ENCODE results near the gene PIEZO1.

PIEZO1 gene

DNA sequence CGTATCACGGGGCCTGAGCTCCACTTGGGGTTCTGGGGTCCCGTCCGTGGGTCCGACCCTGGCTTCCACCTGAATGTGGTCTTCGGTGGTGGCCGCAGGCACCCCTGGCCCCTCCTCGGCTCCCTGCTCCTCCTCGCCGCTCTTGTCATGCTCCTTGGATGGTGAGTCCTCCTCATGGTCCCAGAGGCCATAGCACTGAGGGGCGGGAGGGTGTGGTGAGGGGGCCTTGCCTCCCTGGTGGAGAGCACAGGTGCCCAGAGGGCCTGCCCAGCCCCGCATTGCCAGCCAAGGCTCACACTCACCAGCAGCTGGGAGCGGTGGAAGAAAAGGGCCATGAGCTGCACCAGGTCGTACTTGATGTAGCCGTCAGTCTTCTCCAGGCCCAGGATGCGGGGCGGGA, 63.8 kb downstream of the PIEZO1 start:
- Histone ChIP-seq H2AFZ (ENCODE audit: insufficient read depth, low read length, poor library complexity) (no peak overlapping the region), H2AK5ac (ENCODE audit: low read length) (no peak overlapping the region), H3K18ac (ENCODE audit: low read length) (no peak overlapping the region), H3K9ac (ENCODE audit: low read length) (no peak overlapping the region), H3K27ac (ENCODE audit: low read depth, low read length) (no peak overlapping the region), H3K4ac (ENCODE audit: low read depth, low read length) (no peak overlapping the region), H3K27me3 (ENCODE audit: insufficient read depth, low read length) (no peaks in the 10 kb centered on the region), H4K91ac (ENCODE audit: low read depth, low read length) (no peak overlapping the region), H3K36me3 (ENCODE audit: control insufficient read depth in 1 of 2, insufficient read depth in 2 of 2, low read length in 2 of 2) (peaks cover 93 to 94% of the 10 kb centered on the region in 2 experiments), H3K4me2 (ENCODE audit: low read length) (no peak overlapping the region), H4K8ac (ENCODE audit: low read depth, low read length) (no peak overlapping the region), H4K12ac (ENCODE audit: low read depth, low read length) (no peak overlapping the region), H3K79me2 (ENCODE audit: control insufficient read depth, insufficient read depth, low read length, poor library complexity) (no peaks in the 10 kb centered on the region), H3K14ac (ENCODE audit: low read length) (no peak overlapping the region), H3K9me3 (ENCODE audit: insufficient read depth, low read depth, low read length) (peaks cover 11% of the 10 kb centered on the region), H3K23ac (ENCODE audit: low read length) (no peak overlapping the region), H3K4me3 (ENCODE audit: low read depth, low read length) (no peak overlapping the region), H3K4me1 (ENCODE audit: control insufficient read depth in 1 of 2, insufficient read depth in 2 of 2, low read length in 2 of 2) (no peaks in the 10 kb centered on the region), H3K79me1 (ENCODE audit: low read length) (no peaks in the 10 kb centered on the region), H2BK12ac (ENCODE audit: low read length) (no peak overlapping the region), H2BK5ac (ENCODE audit: low read depth, low read length, poor library complexity) (no peak overlapping the region), H2BK120ac (ENCODE audit: insufficient read depth, low read length, poor library complexity) (no peak overlapping the region)
- no peak for DNase-seq
- no CpG with 5 or more reads among the region's 17 CpGs for WGBS (ENCODE audit: extremely low coverage, insufficient coverage, insufficient read length)

DNA sequence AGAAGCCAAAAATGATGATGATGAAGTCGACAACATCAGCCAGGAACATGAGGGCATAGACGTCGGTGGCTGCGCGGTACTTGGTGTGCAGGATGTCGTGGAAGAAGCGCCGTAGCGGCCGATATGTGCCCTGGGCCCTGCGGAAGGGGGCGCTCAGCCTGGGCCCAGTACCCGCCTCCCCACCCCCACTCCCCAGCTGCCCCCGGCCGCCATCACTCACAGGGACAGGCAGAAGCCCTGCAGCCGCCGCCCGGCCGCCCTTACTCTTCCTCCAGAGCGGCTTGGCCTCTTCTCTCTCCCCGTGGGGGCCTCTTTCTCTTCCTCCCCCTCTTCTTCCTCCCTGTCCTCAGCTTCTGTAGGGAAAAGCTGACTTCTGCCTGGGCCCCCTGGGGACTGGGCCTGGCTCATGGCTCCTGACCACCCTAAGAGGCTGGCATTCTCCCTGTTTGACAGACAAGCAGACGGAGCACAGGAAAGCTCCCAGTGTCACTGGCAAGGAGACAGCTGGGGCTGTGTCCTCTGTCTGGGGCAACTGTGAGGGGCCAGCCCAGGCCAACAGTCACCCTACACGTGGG, 64.5 kb downstream of the PIEZO1 start:
- Histone ChIP-seq H3K36me3 (ENCODE audit: control insufficient read depth in 1 of 2, insufficient read depth in 2 of 2, low read length in 2 of 2) (peaks cover 93 to 94% of the 10 kb centered on the region in 2 experiments), H3K4me3 (ENCODE audit: low read depth, low read length) (no peak overlapping the region), H3K14ac (ENCODE audit: low read length) (no peak overlapping the region), H3K4me2 (ENCODE audit: low read length) (no peak overlapping the region), H2BK120ac (ENCODE audit: insufficient read depth, low read length, poor library complexity) (no peak overlapping the region), H3K27me3 (ENCODE audit: insufficient read depth, low read length) (no peaks in the 10 kb centered on the region), H3K18ac (ENCODE audit: low read length) (no peak overlapping the region), H2AK5ac (ENCODE audit: low read length) (no peak overlapping the region), H3K4me1 (ENCODE audit: control insufficient read depth in 1 of 2, insufficient read depth in 2 of 2, low read length in 2 of 2) (no peaks in the 10 kb centered on the region), H3K9me3 (ENCODE audit: insufficient read depth, low read depth, low read length) (peaks cover 11% of the 10 kb centered on the region), H3K23ac (ENCODE audit: low read length) (no peak overlapping the region), H3K79me1 (ENCODE audit: low read length) (no peaks in the 10 kb centered on the region), H3K27ac (ENCODE audit: low read depth, low read length) (no peak overlapping the region), H3K79me2 (ENCODE audit: control insufficient read depth, insufficient read depth, low read length, poor library complexity) (no peaks in the 10 kb centered on the region), H2BK12ac (ENCODE audit: low read length) (no peak overlapping the region), H3K9ac (ENCODE audit: low read length) (no peak overlapping the region), H2AFZ (ENCODE audit: insufficient read depth, low read length, poor library complexity) (no peak overlapping the region), H4K91ac (ENCODE audit: low read depth, low read length) (no peak overlapping the region), H4K12ac (ENCODE audit: low read depth, low read length) (no peak overlapping the region), H4K8ac (ENCODE audit: low read depth, low read length) (no peak overlapping the region), H3K4ac (ENCODE audit: low read depth, low read length) (no peak overlapping the region), H2BK5ac (ENCODE audit: low read depth, low read length, poor library complexity) (no peak overlapping the region)
- WGBS (ENCODE audit: extremely low coverage, insufficient coverage, insufficient read length): no CpG with 5 or more reads among the region's 23 CpGs
- no peak for DNase-seq

DNA sequence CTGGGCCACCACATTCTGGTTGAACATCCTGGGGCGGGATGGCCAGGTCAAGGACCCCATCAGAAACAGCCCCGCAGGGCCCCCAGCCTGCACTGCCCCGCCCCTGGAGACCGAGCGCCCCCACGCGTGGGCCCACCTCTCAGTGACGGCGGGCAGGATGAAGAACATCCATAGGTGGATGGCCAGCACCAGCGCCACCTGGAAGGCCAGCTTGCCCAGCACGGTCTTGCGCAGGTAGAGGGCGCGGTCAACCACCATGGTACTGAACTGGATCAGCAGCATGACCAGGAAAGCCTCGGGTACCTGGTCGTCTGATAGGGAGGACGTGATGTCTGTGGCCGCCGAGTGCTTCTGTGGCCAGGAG, 65.1 kb downstream of the PIEZO1 start:
- no peak overlapping the region for H3K14ac ChIP-seq (ENCODE audit: low read length)
- no CpG with 5 or more reads among the region's 19 CpGs for WGBS (ENCODE audit: extremely low coverage, insufficient coverage, insufficient read length)

DNA sequence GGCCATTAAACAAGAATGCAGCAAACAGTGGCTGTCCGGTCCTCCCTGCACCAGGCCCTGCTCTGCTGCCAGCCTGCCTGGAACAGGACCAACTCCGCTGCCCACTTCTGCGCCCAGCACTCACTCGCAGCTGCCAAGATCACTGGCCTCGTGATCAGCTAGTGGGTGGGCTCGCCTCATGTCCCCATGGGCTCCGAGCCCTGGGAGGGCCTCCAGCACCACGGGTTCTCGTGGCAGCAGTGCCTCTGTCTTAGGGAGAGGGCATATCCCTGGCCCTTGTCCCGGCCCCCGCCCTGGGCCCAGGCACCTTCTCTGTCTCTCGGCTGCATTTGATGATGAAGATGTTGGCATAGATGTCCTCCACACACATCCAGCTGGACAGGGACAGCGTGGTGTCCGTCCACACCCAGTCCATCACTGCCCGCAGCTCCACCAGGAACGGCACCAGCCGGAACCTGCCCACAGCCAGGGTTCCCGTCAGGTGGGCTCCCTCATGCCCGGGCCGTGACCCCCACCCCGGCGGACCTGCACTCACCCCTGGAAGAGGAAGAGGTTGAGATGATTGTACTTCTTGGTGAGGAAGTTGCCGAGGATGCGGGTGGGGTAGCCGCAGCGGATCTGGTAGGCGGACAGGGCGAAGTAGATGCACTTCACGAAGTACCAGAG, 65.6 kb downstream of the PIEZO1 start:
- Histone ChIP-seq H3K27me3 (ENCODE audit: insufficient read depth, low read length) (no peaks in the 10 kb centered on the region), H3K79me2 (ENCODE audit: control insufficient read depth, insufficient read depth, low read length, poor library complexity) (no peaks in the 10 kb centered on the region), H4K8ac (ENCODE audit: low read depth, low read length) (no peak overlapping the region), H3K79me1 (ENCODE audit: low read length) (no peaks in the 10 kb centered on the region), H3K36me3 (ENCODE audit: control insufficient read depth in 1 of 2, insufficient read depth in 2 of 2, low read length in 2 of 2) (peaks cover 93 to 94% of the 10 kb centered on the region in 2 experiments), H3K9ac (ENCODE audit: low read length) (no peak overlapping the region), H2AFZ (ENCODE audit: insufficient read depth, low read length, poor library complexity) (no peak overlapping the region), H3K27ac (ENCODE audit: low read depth, low read length) (no peak overlapping the region), H4K12ac (ENCODE audit: low read depth, low read length) (no peak overlapping the region), H2BK12ac (ENCODE audit: low read length) (no peak overlapping the region), H2AK5ac (ENCODE audit: low read length) (no peak overlapping the region), H4K91ac (ENCODE audit: low read depth, low read length) (no peak overlapping the region), H3K9me3 (ENCODE audit: insufficient read depth, low read depth, low read length) (peaks cover 10% of the 10 kb centered on the region), H2BK120ac (ENCODE audit: insufficient read depth, low read length, poor library complexity) (no peak overlapping the region), H3K4ac (ENCODE audit: low read depth, low read length) (no peak overlapping the region), H3K4me3 (ENCODE audit: low read depth, low read length) (no peak overlapping the region), H3K4me1 (ENCODE audit: control insufficient read depth in 1 of 2, insufficient read depth in 2 of 2, low read length in 2 of 2) (no peaks in the 10 kb centered on the region), H2BK5ac (ENCODE audit: low read depth, low read length, poor library complexity) (no peak overlapping the region), H3K23ac (ENCODE audit: low read length) (no peak overlapping the region), H3K14ac (ENCODE audit: low read length) (no peak overlapping the region), H3K4me2 (ENCODE audit: low read length) (no peak overlapping the region), H3K18ac (ENCODE audit: low read length) (no peak overlapping the region)
- no peak for DNase-seq
- WGBS (ENCODE audit: extremely low coverage, insufficient coverage, insufficient read length): no CpG with 5 or more reads among the region's 29 CpGs

More for the DNA sequence above, 65.1 kb downstream of the PIEZO1 start:
- H3K27ac ChIP-seq (ENCODE audit: low read depth, low read length): no peak overlapping the region
- H3K4me1 ChIP-seq (ENCODE audit: control insufficient read depth in 1 of 2, insufficient read depth in 2 of 2, low read length in 2 of 2): no peaks in the 10 kb centered on the region
- H3K79me2 ChIP-seq (ENCODE audit: control insufficient read depth, insufficient read depth, low read length, poor library complexity): no peaks in the 10 kb centered on the region
- H4K8ac ChIP-seq (ENCODE audit: low read depth, low read length): no peak overlapping the region
- no peak overlapping the region for H3K4me2 ChIP-seq (ENCODE audit: low read length)
- H4K12ac ChIP-seq (ENCODE audit: low read depth, low read length): no peak overlapping the region
- no peaks in the 10 kb centered on the region for H3K79me1 ChIP-seq (ENCODE audit: low read length)
- no peak overlapping the region for H3K9ac ChIP-seq (ENCODE audit: low read length)
- H3K23ac ChIP-seq (ENCODE audit: low read length): no peak overlapping the region
- no peak overlapping the region for H2BK12ac ChIP-seq (ENCODE audit: low read length)
- no peak overlapping the region for H3K4ac ChIP-seq (ENCODE audit: low read depth, low read length)
- no peak overlapping the region for H2AK5ac ChIP-seq (ENCODE audit: low read length)
- H2BK120ac ChIP-seq (ENCODE audit: insufficient read depth, low read length, poor library complexity): no peak overlapping the region
- no peak overlapping the region for H3K18ac ChIP-seq (ENCODE audit: low read length)
- peaks cover 11% of the 10 kb centered on the region for H3K9me3 ChIP-seq (ENCODE audit: insufficient read depth, low read depth, low read length)
- H4K91ac ChIP-seq (ENCODE audit: low read depth, low read length): no peak overlapping the region
- no peak overlapping the region for H2BK5ac ChIP-seq (ENCODE audit: low read depth, low read length, poor library complexity)
- H3K36me3 ChIP-seq (ENCODE audit: control insufficient read depth in 1 of 2, insufficient read depth in 2 of 2, low read length in 2 of 2): peaks cover 93 to 94% of the 10 kb centered on the region in 2 experiments
- H3K4me3 ChIP-seq (ENCODE audit: low read depth, low read length): no peak overlapping the region
- no peak for DNase-seq
- H2AFZ ChIP-seq (ENCODE audit: insufficient read depth, low read length, poor library complexity): no peak overlapping the region
- H3K27me3 ChIP-seq (ENCODE audit: insufficient read depth, low read length): no peaks in the 10 kb centered on the region

All from trophoblast cell (in vitro differentiated cells and primary cell).